HG03280 (cell line): ENCODE measurements around the gene PPIF.

Experiments used
- ATAC-seq: cut with Tn5 transposase; IDR thresholded peaks from one replicate; pipeline ENCODE4 v1.9.1; 2021; ENCODE audit warnings: mild to moderate bottlenecking, moderate library complexity; ENCODE audit not compliant: unreplicated experiment

Gene PPIF

GRCh38 chr10:79347894-79348639, 798 bp downstream of the PPIF start:
- peak; percentile 58 for ATAC-seq

DNA sequence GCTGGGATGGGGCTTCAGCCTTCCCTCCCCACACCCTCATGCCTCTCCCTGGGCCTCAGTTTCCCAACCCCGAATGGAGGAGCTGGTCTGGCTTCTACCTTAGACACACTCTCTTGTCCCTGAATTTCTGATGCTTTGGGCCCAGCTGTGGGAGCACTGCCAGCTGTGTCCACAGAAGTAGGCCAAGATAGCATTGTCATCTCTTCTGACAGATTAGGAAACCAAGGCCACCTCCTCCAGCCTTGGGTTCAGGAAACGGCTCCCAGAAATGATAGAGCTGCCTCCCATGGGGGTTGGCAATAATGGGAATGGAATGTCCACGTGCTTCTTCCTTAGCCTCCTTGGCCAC, 1.3 kb downstream of the PPIF start:
- ATAC-seq = no peak

DNA sequence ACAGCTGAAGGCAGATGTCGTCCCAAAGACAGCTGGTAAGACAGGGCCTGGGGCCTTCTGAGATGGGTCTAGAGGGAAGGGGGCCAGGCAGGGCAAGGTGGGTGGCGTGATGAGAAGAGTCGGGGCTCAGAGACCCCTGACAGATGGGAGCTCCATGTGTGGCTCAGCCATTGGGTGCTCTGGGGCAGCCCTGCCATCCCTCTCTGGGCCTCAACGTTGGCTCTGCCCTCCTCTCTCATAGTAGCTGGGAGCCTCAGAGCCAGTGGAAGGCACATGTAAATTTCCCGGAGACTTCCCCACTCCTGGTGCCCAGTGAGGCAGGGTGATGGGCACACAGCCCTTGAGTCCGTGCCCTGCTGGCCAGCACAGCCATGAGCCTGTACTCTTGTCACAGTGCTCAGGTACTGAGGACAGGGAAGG, 1.8 kb downstream of the PPIF start:
- ATAC-seq = no peak

- ATAC-seq = no peak
Measured at GRCh38 chr10:79349766-79350406, 2.6 kb downstream of the PPIF start.

DNA sequence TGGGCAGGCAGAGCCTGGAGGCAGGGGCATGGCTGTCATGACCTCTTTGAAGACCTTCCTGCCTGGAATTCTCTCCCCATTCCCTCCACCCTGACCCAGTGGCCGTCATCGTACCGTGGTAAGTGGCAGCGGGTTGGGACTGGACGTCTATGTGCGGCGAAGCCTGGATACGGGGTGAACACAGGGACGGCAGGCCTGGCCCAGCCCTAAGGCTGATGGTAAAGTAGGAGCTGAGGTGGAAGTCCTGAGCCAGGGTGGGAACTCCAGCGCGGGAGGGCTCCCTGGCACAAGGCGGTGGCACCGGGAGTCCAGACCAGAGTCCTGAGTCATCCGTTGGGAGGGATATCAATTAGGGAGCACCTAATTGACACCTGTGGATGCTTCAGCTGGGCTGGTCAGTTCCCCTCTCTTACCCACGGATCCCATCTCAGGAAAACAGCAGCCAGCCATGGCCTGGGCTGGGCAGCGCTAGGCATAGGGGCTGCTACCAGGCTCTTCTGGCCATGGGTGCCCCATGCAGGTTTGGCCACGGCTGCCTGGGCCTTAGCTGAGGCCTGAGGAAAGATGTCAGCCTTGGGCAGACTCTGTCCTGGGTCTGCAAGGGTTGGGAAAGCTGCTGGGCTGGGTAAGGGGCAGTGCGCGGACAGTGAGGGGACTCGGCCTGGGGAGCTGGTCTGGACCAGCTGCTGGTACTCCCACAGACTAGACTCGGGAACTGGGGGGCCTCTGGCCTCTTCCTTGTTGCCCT, 3.3 kb downstream of the PPIF start:
- ATAC-seq = no peak

DNA sequence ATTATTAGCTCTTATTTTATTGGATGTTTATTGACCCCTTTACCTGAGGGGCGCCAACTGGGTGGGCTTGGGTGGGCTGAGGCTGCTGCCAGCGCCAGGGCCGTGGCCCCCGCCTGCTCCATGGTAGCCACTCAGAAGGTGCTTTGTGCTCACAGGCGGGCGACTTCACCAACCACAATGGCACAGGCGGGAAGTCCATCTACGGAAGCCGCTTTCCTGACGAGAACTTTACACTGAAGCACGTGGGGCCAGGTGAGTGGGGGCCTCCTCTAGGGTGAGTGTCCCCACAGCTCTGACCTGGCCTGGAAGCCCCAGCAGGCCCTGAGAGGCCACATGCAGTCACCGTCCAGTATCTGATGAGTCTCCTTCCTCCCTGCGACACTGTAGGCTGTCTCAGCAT, 4.1 kb downstream of the PPIF start:
- ATAC-seq = no peak

DNA sequence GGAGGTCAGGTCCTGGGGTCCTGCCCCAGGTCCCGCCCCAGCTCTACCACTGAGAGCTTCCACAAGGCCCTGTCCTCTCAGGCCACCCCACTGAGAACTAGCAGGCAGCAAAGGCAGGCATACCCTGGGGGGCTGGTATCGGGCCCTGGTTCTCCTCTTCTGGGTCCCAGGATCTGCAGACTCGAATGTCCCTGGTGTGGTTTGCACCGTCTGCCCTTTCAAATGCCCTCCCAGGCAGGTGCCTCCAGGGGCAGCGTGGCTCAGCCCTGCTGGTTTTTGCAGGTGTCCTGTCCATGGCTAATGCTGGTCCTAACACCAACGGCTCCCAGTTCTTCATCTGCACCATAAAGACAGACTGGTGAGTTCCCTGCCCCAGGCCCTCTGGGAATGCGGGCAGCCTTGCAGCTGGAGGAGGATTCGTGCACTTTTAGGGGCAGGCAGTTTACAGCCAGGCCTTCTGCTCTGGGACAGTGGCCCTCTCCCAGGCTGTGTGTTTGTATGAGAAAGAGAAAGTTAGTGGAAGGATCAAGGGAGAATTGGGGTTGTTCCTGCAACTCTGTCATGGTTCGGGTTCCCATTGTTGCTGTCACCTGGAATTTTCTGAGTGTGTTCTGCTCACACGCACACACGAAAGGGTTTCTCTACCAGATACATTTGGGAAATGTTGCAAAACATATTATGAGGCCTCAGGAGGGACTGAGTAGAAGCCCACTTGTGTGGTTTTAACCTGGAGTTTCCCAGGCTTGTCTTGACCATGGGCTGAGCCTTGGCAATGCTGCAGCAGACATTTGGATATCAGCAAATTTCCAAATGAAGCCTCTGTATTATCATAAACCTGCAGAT, 5.0 kb downstream of the PPIF start:
- no peak for ATAC-seq

DNA sequence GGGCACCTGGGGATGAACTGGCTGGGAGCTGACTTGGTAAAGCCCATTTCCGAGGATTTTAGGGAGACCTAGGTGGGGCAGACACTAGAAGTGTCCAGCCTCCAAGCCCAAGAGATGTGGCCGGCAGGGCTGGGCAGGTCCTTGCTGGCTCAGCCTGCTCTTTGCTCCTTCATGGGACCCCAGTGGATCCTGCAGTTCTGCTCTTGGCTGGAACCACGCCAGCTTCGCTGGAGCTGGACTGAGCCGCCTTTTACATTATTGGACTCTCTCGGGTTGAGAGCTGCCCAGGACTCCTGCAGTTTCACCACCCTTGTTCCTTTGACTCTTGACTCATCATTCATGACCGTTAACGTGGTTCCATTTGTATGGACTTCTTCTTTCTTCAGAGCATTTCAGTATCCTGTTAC, 5.7 kb downstream of the PPIF start:
- no peak for ATAC-seq

- ATAC-seq = no peak
Measured at GRCh38 chr10:79353726-79354125, 6.5 kb downstream of the PPIF start.

- no peak for ATAC-seq
Measured at GRCh38 chr10:79354141-79354540, 6.9 kb downstream of the PPIF start.

DNA sequence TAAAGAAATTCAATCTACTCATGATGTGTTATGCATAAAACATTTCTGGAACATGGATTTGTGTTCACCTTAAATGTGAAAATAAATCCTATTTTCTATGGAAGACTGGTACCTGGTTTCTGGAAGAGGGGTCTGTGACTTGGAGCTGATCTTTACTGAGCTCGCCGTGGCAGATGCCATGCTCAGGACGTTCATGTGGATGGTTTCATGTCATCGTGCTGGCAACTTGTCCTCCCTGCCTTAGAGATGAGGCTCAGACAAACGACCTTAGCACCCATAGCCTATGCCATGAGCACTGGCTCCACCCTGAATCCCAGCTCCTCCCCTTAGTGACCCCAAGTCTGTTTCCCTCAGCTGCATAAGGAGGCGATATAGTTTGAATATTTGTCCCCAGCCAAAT, 7.3 kb downstream of the PPIF start:
- no peak for ATAC-seq

DNA sequence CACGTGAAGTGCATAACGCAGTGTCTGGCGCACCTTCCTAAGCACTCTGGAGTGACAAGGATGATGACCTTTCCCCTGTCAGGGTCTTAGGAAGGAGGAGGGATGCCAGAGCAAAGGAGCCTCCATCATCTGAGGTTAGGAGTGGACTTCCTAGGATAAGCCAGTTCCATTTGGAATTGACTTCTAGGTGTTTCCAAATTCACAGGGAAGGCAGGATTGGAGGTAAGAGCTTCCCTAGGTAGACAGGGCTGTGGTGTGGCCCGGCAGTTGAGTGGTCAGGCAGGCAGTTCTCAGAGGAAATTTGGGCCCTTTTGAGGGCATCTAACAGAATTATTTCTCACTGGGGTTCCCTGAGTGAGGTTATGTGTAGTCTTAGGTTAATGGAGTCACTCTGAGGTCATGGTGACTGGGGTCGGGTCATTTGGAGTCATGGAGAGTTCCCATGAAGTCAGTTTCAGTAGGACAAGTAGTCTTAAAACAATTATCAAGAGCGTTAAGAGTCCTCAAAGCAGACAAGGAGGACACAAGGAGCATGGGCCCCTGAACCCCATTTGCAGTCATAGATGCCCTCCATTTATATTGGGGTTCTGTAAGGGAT, 8.2 kb downstream of the PPIF start:
- ATAC-seq = no peak

DNA sequence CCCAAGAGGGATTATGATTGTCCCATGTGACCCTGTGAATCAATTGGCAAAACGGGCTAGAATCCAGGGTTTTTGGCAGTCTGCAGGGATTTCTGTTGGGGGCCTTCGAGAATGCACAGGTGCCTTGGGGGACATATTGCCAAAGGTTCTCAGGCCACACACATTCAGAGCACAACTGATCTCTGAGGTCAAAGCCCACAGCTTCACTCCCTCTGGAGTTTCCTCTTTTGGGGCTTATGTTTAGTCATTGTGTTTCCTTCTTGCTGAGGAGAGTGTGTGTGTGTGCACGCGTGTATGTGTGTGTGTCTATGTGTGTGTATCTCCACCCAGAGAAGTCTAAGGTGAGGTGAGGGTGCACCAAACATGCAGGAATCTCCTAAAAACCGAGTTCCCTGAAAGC, 8.8 kb downstream of the PPIF start:
- no peak for ATAC-seq

DNA sequence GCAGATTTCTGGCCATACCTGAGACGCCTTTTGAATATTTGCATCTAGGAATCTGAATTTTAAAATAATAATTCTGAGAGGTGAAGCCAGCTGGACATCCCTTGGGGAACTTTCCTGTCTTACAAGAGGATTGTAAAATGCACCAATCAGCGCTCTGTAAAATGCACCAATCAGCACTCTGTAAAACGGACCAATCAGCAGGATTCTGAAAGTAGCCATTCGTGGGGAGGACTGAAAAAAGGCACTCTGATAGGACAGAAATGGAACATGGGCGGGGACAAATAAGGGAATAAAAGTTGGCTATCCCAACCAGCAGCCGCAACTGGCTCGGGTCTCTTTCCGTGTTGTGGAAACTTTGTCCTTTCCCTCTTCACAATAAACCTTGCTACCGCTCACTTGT, 9.9 kb downstream of the PPIF start:
- ATAC-seq = no peak

- no peak for ATAC-seq
Measured at GRCh38 chr10:79358811-79359210, 11.5 kb downstream of the PPIF start.

DNA sequence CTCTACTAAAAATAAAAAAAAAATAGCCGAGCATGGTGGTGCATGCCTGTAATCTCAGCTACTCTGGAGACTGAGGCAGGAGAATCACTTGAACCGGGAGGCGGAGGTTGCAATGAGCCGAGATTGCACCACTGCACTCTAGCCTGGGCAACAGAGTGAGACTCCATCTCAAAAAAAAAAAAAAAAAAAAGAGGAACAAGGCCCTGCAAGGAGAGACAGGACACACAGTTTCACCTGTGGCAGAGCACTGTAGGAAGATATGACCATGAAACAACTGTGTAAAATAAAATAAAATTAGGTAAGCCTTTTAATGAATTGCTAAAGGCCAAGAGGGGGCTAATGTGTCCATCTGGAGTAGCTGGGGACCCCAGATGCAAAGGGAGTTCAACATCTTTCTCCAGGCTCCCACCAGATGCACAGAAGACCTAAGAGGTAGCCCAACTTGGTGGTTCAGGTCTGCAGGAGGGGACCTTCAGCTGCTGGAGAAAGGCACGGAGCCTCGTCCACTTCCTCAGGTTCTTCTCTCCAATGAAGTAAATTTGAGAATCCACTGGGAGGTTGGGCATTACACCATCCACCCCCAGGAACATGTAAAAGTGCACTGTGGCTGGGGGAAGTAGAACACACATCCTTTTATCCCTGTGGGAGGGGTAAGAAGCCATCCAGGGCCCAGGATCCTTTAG, 12.7 kb downstream of the PPIF start:
- ATAC-seq = no peak

DNA sequence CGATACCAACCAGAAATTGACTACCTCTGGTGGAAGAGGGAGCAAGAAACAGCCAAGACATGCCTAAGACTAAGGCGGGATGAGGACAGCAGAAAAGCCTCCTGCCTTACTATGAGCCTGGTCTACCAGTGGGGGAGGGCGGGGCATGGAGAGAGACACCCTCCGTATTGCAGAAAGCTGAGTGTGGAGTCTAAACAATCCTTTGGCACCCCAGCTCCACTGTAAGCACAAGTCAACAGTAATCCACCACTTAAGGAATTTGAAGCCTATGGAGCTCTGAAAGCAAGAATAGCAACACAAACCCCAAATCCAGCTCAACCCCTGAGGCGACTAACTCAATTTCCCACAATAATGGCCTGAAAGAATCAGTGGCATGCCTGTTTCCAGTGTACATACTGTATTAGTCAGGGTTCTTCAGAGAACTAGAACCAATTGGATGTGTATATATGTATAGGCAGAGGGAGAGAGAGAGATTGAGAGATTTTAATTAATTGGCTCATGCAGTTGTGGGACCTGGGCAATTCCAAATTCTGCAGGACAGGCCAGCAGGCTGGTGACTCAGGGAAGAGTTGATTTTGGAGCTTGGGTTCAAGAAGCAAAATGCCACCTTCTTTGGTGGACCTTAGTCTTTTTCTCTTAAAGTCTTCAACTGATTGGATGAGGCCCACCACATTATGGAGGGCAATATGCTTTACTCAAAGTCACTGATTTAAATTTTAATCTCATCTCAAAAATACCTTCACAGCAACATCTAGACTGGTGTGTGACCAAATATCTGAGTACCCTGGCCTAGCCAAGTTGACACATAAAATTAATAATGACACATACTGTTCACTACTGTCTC, 13.5 kb downstream of the PPIF start:
- no peak for ATAC-seq

DNA sequence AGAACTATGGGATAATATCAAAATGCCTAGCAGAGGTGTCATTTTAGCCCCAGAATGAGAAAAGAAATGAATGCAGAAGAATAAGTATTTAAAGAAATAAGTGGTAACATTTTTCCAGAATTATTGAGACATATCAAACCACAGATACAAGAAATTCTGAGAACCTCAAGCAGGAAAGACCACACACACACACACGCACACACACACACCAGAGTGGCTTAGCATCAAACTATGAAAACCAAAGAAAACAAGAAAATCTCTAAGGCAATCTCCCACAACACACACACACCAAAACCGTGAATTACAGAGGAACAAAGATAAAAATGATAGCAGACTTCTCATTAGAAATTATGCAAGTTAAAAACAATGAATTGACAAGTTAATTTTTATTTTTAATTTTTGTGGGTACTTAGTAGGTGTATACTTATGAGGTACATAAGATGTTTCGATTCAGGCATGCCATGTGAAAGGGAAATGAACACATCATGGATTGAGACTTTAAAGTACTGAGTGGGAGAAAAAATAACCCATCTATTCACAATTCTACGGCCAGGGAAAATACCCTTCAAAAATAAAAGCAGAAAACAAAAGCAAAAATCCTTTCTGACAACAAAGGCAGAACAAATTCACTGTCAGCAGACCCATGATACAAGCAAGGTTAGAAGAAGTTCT, 14.6 kb downstream of the PPIF start:
- ATAC-seq = no peak
